ENCODE data around the gene GPBP1.

DNA sequence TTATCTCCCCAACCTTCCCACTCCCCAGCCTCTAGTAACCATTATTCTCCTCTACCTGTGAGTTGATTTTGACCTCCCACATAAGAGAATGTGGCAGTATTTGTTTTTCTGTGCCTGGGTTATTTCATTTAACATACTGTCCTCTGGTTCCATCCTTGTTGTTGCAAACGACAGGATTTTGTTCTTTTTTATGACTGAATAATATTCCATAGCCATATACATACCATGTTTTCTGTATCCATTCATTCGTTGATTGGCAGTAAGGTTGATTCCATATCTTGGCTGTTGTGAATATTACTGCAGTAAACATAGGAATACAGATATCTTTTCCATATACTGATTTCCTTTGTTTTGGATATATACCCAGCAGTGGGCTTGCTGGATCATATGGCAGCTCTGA, 20.8 kb downstream of the GPBP1 start:
- no peak for TF ChIP-seq TEAD4 (IDR thresholded peaks at IDR 0.05)
- TF ChIP-seq CREB1 (IDR thresholded peaks at IDR 0.05; ENCODE audit: low read depth) = no peak
- TF ChIP-seq TAF1 (IDR thresholded peaks at IDR 0.05; ENCODE audit: low read depth) = no peak
- TF ChIP-seq CEBPB (IDR thresholded peaks at IDR 0.05) = no peak
- TF ChIP-seq YY1 (IDR thresholded peaks at IDR 0.05; ENCODE audit: low read depth) = no peak
- TF ChIP-seq, protein P1, sequence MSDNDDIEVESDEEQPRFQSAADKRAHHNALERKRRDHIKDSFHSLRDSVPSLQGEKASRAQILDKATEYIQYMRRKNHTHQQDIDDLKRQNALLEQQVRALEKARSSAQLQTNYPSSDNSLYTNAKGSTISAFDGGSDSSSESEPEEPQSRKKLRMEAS (IDR thresholded peaks at IDR 0.05) = no peak
- no peak for TF ChIP-seq ZBTB7A (IDR thresholded peaks at IDR 0.05; ENCODE audit: low read depth)

Data from Ishikawa (cell line).